Measurements from ENCODE around the gene ICAM4. TPM values are rescaled to one million over a fixed set of nuclear protein-coding genes. Genes with fewer than 3 reads are reported as not detected.

Gene ICAM4
- total and polyA plus RNA-seq, 8 donors: 0.56 to 1.9 (median 0.85) TPM; not detected in 5

- no peak for DNase-seq
- Histone ChIP-seq H3K27me3 (no peaks in the 10 kb centered on the region), H3K36me3 (no peaks in the 10 kb centered on the region), H3K27ac (no peak overlapping the region), H3K4me1 (peaks cover 2 to 8% (median 4%) of the 10 kb centered on the region in 4 donors), H3K9me3 (no peaks in the 10 kb centered on the region), H3K4me3 (no peak overlapping the region)
- 91 to 95% (median 93%) methylated on average over 7 of the region's 7 CpGs for WGBS, 5 donors
- no peak for TF ChIP-seq EP300 (IDR thresholded peaks at IDR 0.05)
- no peak for TF ChIP-seq POLR2A (IDR thresholded peaks at IDR 0.05)
- no peak for TF ChIP-seq CTCF (IDR thresholded peaks at IDR 0.05)
- TF ChIP-seq POLR2AphosphoS5 (IDR thresholded peaks at IDR 0.05): no peak
- intact Hi-C loops (cut with DNase I; ENCODE audit: low total_unique reads): no loop called here
Measured at GRCh38 chr19:10243606-10244005, 43.1 kb upstream of the ICAM4 start.

GRCh38 chr19:10245189-10245939 lies 41.4 kb upstream of the ICAM4 start:
- Histone ChIP-seq H3K36me3 (no peaks in the 10 kb centered on the region), H3K4me1 (peaks cover 0 to 7% (median 6%) of the 10 kb centered on the region in 4 donors), H3K4me3 (no peak overlapping the region), H3K9me3 (no peaks in the 10 kb centered on the region), H3K27ac (no peak overlapping the region), H3K27me3 (no peaks in the 10 kb centered on the region)
- DNase-seq: no peak
- intact Hi-C loops (cut with DNase I; ENCODE audit: low total_unique reads): no loop called here
- TF ChIP-seq POLR2AphosphoS5 (IDR thresholded peaks at IDR 0.05) (no peak), EP300 (IDR thresholded peaks at IDR 0.05) (no peak), POLR2A (IDR thresholded peaks at IDR 0.05) (no peak), CTCF (IDR thresholded peaks at IDR 0.05) (no peak)
- 75 to 85% (median 79%) methylated on average over 8 to 9 of the region's 9 CpGs for WGBS, 5 donors

GRCh38 chr19:10246511-10246910 lies 40.2 kb upstream of the ICAM4 start:
- Histone ChIP-seq H3K36me3 (no peaks in the 10 kb centered on the region), H3K27ac (no peak overlapping the region), H3K4me3 (no peak overlapping the region), H3K27me3 (no peaks in the 10 kb centered on the region), H3K9me3 (no peaks in the 10 kb centered on the region), H3K4me1 (peaks cover 0 to 18% (median 15%) of the 10 kb centered on the region in 4 donors)
- no peak for DNase-seq
- WGBS, 5 donors: 76 to 86% (median 81%) methylated on average over 6 of the region's 6 CpGs
- intact Hi-C loops (cut with DNase I; ENCODE audit: low total_unique reads): no loop called here
- TF ChIP-seq EP300 (IDR thresholded peaks at IDR 0.05) (no peak), POLR2AphosphoS5 (IDR thresholded peaks at IDR 0.05) (no peak), POLR2A (IDR thresholded peaks at IDR 0.05) (no peak), CTCF (IDR thresholded peaks at IDR 0.05) (no peak)

GRCh38 chr19:10251792-10252694 lies 34.7 kb upstream of the ICAM4 start, which contains the start of gene MRPL4:
Gene MRPL4, plus strand, starts transcription at chr19:10252214. Its CDS starts 40 bp downstream, at chr19:10252254.
- WGBS, 5 donors: 0 to 1% (median 1%) methylated on average over 37 to 77 of the region's 77 CpGs

More at GRCh38 chr19:10251792-10252694, 34.7 kb upstream of the ICAM4 start, which contains the start of gene MRPL4:
- H3K27ac ChIP-seq: peak within 1 kb of the TSS; percentile 86 to 93 (median 88)
- DNase-seq: peak; percentile 95 to 99
- no peaks in the 10 kb centered on the region for H3K27me3 ChIP-seq
- peaks cover 7 to 36% (median 32%) of the 10 kb centered on the region in 4 donors for H3K4me1 ChIP-seq
- TF ChIP-seq POLR2A (IDR thresholded peaks at IDR 0.05): peak in 1 of 4 donors; percentile 10
- no peak for TF ChIP-seq EP300 (IDR thresholded peaks at IDR 0.05)
- TF ChIP-seq POLR2AphosphoS5 (IDR thresholded peaks at IDR 0.05): peak; percentile 63 to 93 (median 84)
- TF ChIP-seq CTCF (IDR thresholded peaks at IDR 0.05): peak in 1 of 7 experiments; percentile 17
- intact Hi-C loops (cut with DNase I; ENCODE audit: low total_unique reads): loop anchor here (10.0 kb wide), 1 partner anchor 137 kb away; the partner anchor contains the start of genes EIF3G and P2RY11
- no peaks in the 10 kb centered on the region for H3K9me3 ChIP-seq
- H3K4me3 ChIP-seq: peak within 1 kb of the TSS; percentile 90 to 96 (median 91)
- H3K36me3 ChIP-seq: peaks cover 27 to 37% (median 34%) of the 10 kb centered on the region in 4 donors

Data from stomach (tissue), 9 donors.